H1 (cell line): ENCODE measurements around the gene ESPNL. TPM values are rescaled to one million over a fixed set of nuclear protein-coding genes. Genes with fewer than 3 reads are reported as not detected.

Experiments used
- polyA plus RNA-seq, 7 experiments: library from polyadenylated mRNA; depleted of rRNA in 3 of 7; stranded (reverse) in 5 of 7; unstranded in 2 of 7; fragments of >200 nt in 5 of 7; fragments of 200-250 nt in 2 of 7; gene quantifications; 1 replicate in 5 of 7; 2 replicates in 1 of 7; 4 replicates in 1 of 7; pipeline versions ENCODE4 v1.2.1 to v1.2.3, GENCODE V29; 2011 to 2013; ENCODE audit warnings: missing spikeins in 2 of 7, mixed read lengths in 2 of 7
- total RNA-seq: library from RNA; stranded (reverse); fragmentation: NEBNext Ultra II Directional; extraction: Animal tissue kit (Norgen Biotek cat#: 25700); gene quantifications from 2 replicates; pipeline ENCODE4 v1.2.1, GENCODE V29; 2021
- TF ChIP-seq, protein P1 (sequence below): IDR thresholded peaks from 2 replicates; pipeline ENCODE4 v1.6.1; 2012; ENCODE audit warnings: low read length, inconsistent platforms

The ESPNL gene
- total and polyA plus RNA-seq, 2 of the 8 experiments (the other 6 are each of a cell fraction or from before 2014, with no cell fraction given): 0.68 to 1.3 TPM

- TF ChIP-seq, protein P1, sequence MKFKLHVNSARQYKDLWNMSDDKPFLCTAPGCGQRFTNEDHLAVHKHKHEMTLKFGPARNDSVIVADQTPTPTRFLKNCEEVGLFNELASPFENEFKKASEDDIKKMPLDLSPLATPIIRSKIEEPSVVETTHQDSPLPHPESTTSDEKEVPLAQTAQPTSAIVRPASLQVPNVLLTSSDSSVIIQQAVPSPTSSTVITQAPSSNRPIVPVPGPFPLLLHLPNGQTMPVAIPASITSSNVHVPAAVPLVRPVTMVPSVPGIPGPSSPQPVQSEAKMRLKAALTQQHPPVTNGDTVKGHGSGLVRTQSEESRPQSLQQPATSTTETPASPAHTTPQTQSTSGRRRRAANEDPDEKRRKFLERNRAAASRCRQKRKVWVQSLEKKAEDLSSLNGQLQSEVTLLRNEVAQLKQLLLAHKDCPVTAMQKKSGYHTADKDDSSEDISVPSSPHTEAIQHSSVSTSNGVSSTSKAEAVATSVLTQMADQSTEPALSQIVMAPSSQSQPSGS: no peak
- TF ChIP-seq, all 59 proteins: peak for 0
Measured at GRCh38 chr2:238053191-238053776, 46.9 kb upstream of the ESPNL start (continued).
